ENCODE results near the gene PPP2R2C.

The PPP2R2C gene

GRCh38 chr4:6446130-6446482, 26.3 kb downstream of the PPP2R2C start:
- in situ Hi-C loops (cut with HindIII; ENCODE audit: low sequenced_read_pairs) = no loop called here
- no peak overlapping the region for H3K4me3 ChIP-seq (ENCODE audit: low read depth, low read length)
- TF ChIP-seq, protein P1, sequence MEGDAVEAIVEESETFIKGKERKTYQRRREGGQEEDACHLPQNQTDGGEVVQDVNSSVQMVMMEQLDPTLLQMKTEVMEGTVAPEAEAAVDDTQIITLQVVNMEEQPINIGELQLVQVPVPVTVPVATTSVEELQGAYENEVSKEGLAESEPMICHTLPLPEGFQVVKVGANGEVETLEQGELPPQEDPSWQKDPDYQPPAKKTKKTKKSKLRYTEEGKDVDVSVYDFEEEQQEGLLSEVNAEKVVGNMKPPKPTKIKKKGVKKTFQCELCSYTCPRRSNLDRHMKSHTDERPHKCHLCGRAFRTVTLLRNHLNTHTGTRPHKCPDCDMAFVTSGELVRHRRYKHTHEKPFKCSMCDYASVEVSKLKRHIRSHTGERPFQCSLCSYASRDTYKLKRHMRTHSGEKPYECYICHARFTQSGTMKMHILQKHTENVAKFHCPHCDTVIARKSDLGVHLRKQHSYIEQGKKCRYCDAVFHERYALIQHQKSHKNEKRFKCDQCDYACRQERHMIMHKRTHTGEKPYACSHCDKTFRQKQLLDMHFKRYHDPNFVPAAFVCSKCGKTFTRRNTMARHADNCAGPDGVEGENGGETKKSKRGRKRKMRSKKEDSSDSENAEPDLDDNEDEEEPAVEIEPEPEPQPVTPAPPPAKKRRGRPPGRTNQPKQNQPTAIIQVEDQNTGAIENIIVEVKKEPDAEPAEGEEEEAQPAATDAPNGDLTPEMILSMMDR (IDR thresholded peaks at IDR 0.05; ENCODE audit: low read depth, low read length, missing control alignments) = no peak
- no peak for DNase-seq (ENCODE audit: low read depth)

DNA sequence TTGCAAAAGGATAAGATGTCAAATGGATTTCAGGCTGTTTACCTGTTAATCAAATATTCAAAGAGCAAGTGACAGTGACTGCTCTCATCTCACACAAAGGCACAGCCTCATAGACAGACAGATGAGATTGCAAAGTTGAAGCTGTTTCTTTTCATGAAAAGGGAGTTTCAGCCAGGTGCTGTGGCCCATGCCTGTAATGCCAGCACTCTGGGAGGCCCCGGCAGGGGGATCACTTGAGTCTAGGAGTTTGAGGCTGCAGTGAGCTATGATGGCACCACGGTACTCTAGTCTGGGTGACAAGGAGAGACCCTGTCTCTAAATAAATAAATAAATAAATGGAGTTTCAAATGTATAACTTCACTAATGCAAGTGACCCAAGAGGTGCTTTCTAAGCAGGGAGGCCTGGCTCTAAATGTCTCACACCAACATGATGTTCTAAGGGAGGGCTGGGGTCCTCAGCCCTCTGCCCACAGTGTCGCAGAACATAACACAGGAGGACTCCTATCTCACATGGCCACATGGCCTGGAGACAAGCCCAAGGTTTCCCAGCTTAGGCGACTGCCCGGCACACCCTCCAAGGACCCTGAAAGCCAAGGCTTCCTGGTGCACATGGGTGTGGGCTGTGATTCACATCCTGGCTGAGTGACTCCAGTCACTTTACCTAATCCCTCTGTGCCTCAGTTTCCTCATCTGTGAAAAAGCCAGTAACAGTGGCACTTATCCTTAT, 26.8 kb downstream of the PPP2R2C start:
- in situ Hi-C loops (cut with HindIII; ENCODE audit: low sequenced_read_pairs) = no loop called here
- H3K4me3 ChIP-seq (ENCODE audit: low read depth, low read length) = no peak overlapping the region
- DNase-seq (ENCODE audit: low read depth) = no peak
- TF ChIP-seq, protein P1 (IDR thresholded peaks at IDR 0.05; ENCODE audit: low read depth, low read length, missing control alignments) = no peak

- TF ChIP-seq, protein P1 (IDR thresholded peaks at IDR 0.05; ENCODE audit: low read depth, low read length, missing control alignments) = no peak
- DNase-seq (ENCODE audit: low read depth) = no peak
- in situ Hi-C loops (cut with HindIII; ENCODE audit: low sequenced_read_pairs) = no loop called here
These were observed 27.8 kb downstream of the PPP2R2C start for GRCh38 chr4:6444582-6444981.

DNA sequence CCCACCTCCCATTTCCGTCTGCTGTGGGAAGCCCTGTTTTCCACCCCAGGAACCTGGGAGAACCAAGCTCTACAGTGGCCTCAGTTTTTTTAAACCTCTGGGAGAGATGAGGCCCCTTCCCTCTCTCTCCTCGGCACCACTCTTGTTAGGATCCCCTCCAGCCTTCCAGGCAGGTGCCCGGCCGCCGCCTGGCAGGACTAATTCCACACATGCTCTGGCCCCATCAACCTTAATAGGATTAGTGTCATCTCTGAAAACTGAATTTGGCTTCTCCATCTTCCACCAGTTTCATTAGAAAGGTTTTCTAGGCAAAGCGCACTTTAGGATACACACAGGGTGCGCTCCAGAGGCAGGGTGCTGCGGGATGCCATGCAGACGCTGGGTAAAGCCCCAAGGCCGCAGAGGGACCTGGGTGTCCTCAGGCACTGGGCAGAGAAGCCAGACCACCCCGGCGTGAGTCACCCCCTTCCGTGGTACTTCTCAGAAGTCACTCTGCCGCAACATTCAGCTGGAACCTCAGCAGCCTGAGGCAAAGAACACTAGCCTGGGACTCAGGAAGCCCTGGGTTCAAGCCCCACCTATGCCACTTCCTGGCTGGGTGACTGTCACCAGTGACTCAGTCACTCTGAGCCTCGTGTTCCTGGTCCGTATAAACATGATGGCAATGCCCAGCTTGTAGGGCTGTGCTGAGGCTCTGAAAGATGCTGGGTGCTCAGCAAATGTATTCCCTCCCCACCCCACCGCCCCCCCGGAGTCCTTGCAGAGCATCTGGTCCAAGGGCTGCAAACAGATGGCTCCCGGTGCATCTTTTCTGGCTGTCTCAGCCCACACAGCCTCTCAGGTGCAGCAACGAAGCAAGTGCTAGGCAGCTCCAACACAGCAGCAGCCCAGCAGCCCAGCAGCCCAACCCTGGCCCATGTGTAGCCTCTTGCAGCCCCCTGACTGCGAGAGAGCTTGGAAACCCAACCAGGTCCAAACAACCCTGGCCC, 29.1 kb downstream of the PPP2R2C start:
- in situ Hi-C loops (cut with HindIII; ENCODE audit: low sequenced_read_pairs) = no loop called here
- H3K4me3 ChIP-seq (ENCODE audit: low read depth, low read length) = no peak overlapping the region
- TF ChIP-seq, protein P1 (IDR thresholded peaks at IDR 0.05; ENCODE audit: low read depth, low read length, missing control alignments) = no peak
- DNase-seq (ENCODE audit: low read depth) = no peak

More at GRCh38 chr4:6444582-6444981, 27.8 kb downstream of the PPP2R2C start:
- H3K4me3 ChIP-seq (ENCODE audit: low read depth, low read length) = no peak overlapping the region

GRCh38 chr4:6442555-6442954, 29.9 kb downstream of the PPP2R2C start:
- TF ChIP-seq, protein P1 (IDR thresholded peaks at IDR 0.05; ENCODE audit: low read depth, low read length, missing control alignments) = no peak
- no peak overlapping the region for H3K4me3 ChIP-seq (ENCODE audit: low read depth, low read length)
- DNase-seq (ENCODE audit: low read depth) = no peak
- in situ Hi-C loops (cut with HindIII; ENCODE audit: low sequenced_read_pairs) = no loop called here

- no peak overlapping the region for H3K4me3 ChIP-seq (ENCODE audit: low read depth, low read length)
- in situ Hi-C loops (cut with HindIII; ENCODE audit: low sequenced_read_pairs) = no loop called here
- TF ChIP-seq, protein P1 (IDR thresholded peaks at IDR 0.05; ENCODE audit: low read depth, low read length, missing control alignments) = no peak
- no peak for DNase-seq (ENCODE audit: low read depth)
These were observed 30.7 kb downstream of the PPP2R2C start for GRCh38 chr4:6441758-6442157.
